Mesendoderm (in vitro differentiated cells): Measurements from ENCODE around the gene RPS15A.

Experiments used
- DNase-seq: peaks from one replicate; pipeline ENCODE4 v3.0.0; 2013
- H2AK5ac ChIP-seq: 2 replicates; pipeline ENCODE4 v1.6.1; 2013; ENCODE audit warnings: low read length, inconsistent platforms
- H2BK120ac ChIP-seq: 2 replicates; pipeline ENCODE4 v1.6.1; 2013; ENCODE audit warnings: low read depth, mild to moderate bottlenecking, low read length, moderate library complexity, mixed read lengths
- H2BK15ac ChIP-seq: replicated peaks from 2 replicates; pipeline ENCODE4 v1.6.1; 2013; ENCODE audit warnings: low read depth, mild to moderate bottlenecking, moderate library complexity
- H2BK5ac ChIP-seq: 2 replicates; pipeline ENCODE4 v1.6.1; 2013; ENCODE audit warnings: low read length, inconsistent platforms
- H3K18ac ChIP-seq: 2 replicates; pipeline ENCODE4 v1.6.1; 2013; ENCODE audit warnings: mild to moderate bottlenecking, low read length, mixed read lengths
- H3K23ac ChIP-seq: one replicate; pipeline ENCODE4 v1.6.1; 2013; ENCODE audit warnings: low read length
- H3K27ac ChIP-seq: 2 replicates; pipeline ENCODE4 v1.5.1; 2013; ENCODE audit warnings: low read depth, mild to moderate bottlenecking, inconsistent platforms, low read length, moderate library complexity
- H3K27me3 ChIP-seq: 2 replicates; pipeline ENCODE4 v1.6.1; 2013; ENCODE audit warnings: low read length, control low read depth, mild to moderate bottlenecking, inconsistent platforms; ENCODE audit not compliant: insufficient read depth, poor library complexity
- H3K36me3 ChIP-seq: 2 replicates; pipeline ENCODE4 v1.6.1; 2013; ENCODE audit warnings: low read length, inconsistent platforms; ENCODE audit not compliant: control insufficient read depth, insufficient read depth
- H3K4ac ChIP-seq: one replicate; pipeline ENCODE4 v1.6.1; 2013; ENCODE audit warnings: low read depth, mild to moderate bottlenecking, low read length, moderate library complexity
- H3K4me1 ChIP-seq: 2 replicates; pipeline ENCODE4 v1.6.1; 2013; ENCODE audit warnings: low read depth, low read length, inconsistent platforms; ENCODE audit not compliant: control insufficient read depth
- H3K4me2 ChIP-seq: 2 replicates; pipeline ENCODE4 v1.6.1; 2013; ENCODE audit warnings: low read length
- H3K4me3 ChIP-seq: 2 replicates; pipeline ENCODE4 v1.5.1; 2013; ENCODE audit warnings: mild to moderate bottlenecking, low read length
- H3K56ac ChIP-seq: one replicate; pipeline ENCODE4 v1.6.1; 2013; ENCODE audit warnings: low read length
- H3K79me1 ChIP-seq: 2 replicates; pipeline ENCODE4 v1.6.1; 2013; ENCODE audit warnings: low read length, inconsistent platforms
- H3K79me2 ChIP-seq: 2 replicates; pipeline ENCODE4 v1.6.1; 2013; ENCODE audit warnings: mild to moderate bottlenecking, low read length; ENCODE audit not compliant: control insufficient read depth, insufficient read depth
- H3K9ac ChIP-seq: 2 replicates; pipeline ENCODE4 v1.6.1; 2013; ENCODE audit warnings: low read length, inconsistent platforms
- H4K5ac ChIP-seq: one replicate; pipeline ENCODE4 v1.6.1; 2013; ENCODE audit warnings: low read length
- H4K8ac ChIP-seq: one replicate; pipeline ENCODE4 v1.6.1; 2013; ENCODE audit warnings: low read depth, mild to moderate bottlenecking, control low read depth, low read length, moderate library complexity
- WGBS: extraction: QIAGEN DNeasy Blood & Tissue Kit; methylation state at CpG from one replicate; pipeline ENCODE4 v1.1.7; 2013; ENCODE audit warnings: low lambda C conversion rate, missing lambda C conversion rate; ENCODE audit not compliant: insufficient coverage; ENCODE audit errors: extremely low coverage; 5-methylcytosine and 5-hydroxymethylcytosine counted together

The RPS15A gene

DNA sequence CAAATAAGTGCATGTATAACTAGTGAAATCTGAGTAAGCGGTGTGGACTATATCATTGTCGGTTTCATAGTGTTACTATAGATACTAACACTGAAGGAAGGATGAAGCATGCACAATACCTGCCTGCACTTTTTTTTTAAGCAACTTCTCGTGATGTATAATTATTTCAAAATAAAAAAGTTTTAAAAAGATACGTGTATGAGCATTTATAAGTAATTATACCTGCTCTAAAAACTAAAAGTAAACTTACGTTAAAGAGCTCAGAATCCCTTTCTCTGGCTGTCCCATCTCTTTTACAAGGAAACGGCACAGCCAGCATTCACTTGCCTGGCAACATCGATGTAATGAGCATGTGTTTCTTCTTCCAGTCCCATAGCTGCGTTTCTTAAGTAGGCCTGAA is 42.5 kb upstream of the RPS15A start:
- DNase-seq, result no peak
- Histone ChIP-seq H3K4me2 (no peak overlapping the region), H3K23ac (no peak overlapping the region), H4K5ac (no peak overlapping the region), H3K9ac (no peak overlapping the region), H4K8ac (no peak overlapping the region), H2BK15ac (no peak overlapping the region), H3K27me3 (no peaks in the 10 kb centered on the region), H2BK120ac (no peak overlapping the region), H3K36me3 (peaks cover 23% of the 10 kb centered on the region), H3K27ac (no peak overlapping the region), H3K79me2 (no peaks in the 10 kb centered on the region), H3K56ac (no peak overlapping the region), H3K4me1 (no peaks in the 10 kb centered on the region), H2AK5ac (no peak overlapping the region), H3K79me1 (no peaks in the 10 kb centered on the region), H3K18ac (no peak overlapping the region), H3K4me3 (no peak overlapping the region), H2BK5ac (no peak overlapping the region), H3K4ac (no peak overlapping the region)
- no CpG with 5 or more reads among the region's 8 CpGs for WGBS

DNA sequence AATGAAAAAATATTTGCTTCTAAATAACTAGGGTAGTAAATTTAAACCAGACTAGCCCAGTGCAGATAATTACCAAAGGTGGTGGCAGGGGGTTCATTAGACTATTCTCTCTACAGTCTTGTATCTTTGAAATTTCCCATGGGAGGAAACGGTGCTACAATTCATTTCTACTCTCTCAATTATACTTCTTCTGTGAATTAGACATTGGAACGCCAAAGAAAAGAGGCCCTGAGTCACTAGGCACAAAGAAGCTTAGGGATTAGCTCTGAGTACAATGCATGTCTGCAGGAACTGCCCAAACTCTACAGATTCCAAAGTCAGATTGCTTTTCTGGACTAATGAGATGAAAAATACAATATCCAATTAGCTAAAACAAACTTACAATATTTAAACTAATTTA is 41.9 kb upstream of the RPS15A start:
- H2BK5ac ChIP-seq, result no peak overlapping the region
- no peak overlapping the region for H2BK15ac ChIP-seq
- H3K18ac ChIP-seq, result no peak overlapping the region
- H3K4me3 ChIP-seq, result no peak overlapping the region
- no peaks in the 10 kb centered on the region for H3K79me2 ChIP-seq
- no peak overlapping the region for H3K56ac ChIP-seq
- no CpG with 5 or more reads among the region's 2 CpGs for WGBS
- H4K5ac ChIP-seq, result no peak overlapping the region
- no peak overlapping the region for H4K8ac ChIP-seq
- H2BK120ac ChIP-seq, result no peak overlapping the region
- no peaks in the 10 kb centered on the region for H3K79me1 ChIP-seq
- H3K27me3 ChIP-seq, result no peaks in the 10 kb centered on the region
- DNase-seq, result no peak
- no peak overlapping the region for H2AK5ac ChIP-seq
- no peak overlapping the region for H3K4ac ChIP-seq
- H3K23ac ChIP-seq, result no peak overlapping the region
- no peak overlapping the region for H3K4me2 ChIP-seq
- no peak overlapping the region for H3K27ac ChIP-seq
- no peaks in the 10 kb centered on the region for H3K4me1 ChIP-seq
- H3K36me3 ChIP-seq, result peaks cover 18% of the 10 kb centered on the region
- no peak overlapping the region for H3K9ac ChIP-seq

DNA sequence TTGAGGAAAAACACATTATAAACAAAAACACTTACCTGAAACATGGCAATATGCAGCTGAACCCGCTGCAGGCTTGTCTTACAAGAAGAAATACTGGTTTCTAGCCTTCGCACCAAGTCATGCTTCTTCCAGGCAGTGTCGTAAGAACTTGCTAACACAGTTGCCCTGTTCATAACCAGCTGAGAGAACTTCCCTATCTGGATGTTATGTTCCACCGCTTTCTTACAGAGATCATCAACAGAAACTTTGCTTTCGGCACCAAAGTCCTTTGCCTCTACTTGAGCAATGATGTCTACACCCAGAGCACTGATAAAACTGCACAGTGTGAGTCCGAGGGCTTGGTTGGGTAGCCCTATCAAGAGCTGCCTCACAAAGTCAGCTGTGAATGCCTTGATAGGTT is 39.1 kb upstream of the RPS15A start:
- no peaks in the 10 kb centered on the region for H3K79me1 ChIP-seq
- H4K8ac ChIP-seq, result no peak overlapping the region
- H3K27me3 ChIP-seq, result no peaks in the 10 kb centered on the region
- no peak overlapping the region for H2BK120ac ChIP-seq
- H3K4me3 ChIP-seq, result no peak overlapping the region
- H2AK5ac ChIP-seq, result no peak overlapping the region
- WGBS, result no CpG with 5 or more reads among the region's 6 CpGs
- DNase-seq, result no peak
- no peak overlapping the region for H3K18ac ChIP-seq
- no peak overlapping the region for H3K4ac ChIP-seq
- H3K56ac ChIP-seq, result no peak overlapping the region
- H2BK5ac ChIP-seq, result no peak overlapping the region
- H3K9ac ChIP-seq, result no peak overlapping the region
- no peak overlapping the region for H4K5ac ChIP-seq
- no peak overlapping the region for H3K4me2 ChIP-seq
- H3K23ac ChIP-seq, result no peak overlapping the region
- no peak overlapping the region for H2BK15ac ChIP-seq
- H3K4me1 ChIP-seq, result no peaks in the 10 kb centered on the region
- H3K79me2 ChIP-seq, result no peaks in the 10 kb centered on the region
- H3K36me3 ChIP-seq, result peaks cover 8% of the 10 kb centered on the region
- no peak overlapping the region for H3K27ac ChIP-seq

DNA sequence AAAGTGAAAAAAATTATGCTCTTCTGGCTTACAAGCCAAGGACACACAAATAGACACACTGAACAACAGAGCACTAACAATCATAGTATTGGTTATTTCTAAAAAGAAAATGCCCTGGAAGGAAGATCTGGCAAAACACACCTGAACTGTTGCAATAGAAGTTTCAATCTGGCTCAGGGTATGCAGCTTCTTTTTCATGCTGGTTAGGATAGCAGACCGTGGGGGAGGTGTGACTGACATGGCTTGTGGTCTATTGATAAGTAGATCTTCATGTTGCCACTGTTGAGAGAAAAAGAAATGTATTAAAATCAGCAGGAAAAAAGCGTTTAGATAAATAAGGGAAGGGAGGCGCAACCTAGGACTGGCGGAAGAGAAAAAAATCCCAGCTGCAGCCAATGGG is 37.8 kb upstream of the RPS15A start:
- Histone ChIP-seq H2BK5ac (no peak overlapping the region), H3K27ac (no peak overlapping the region), H3K79me2 (no peaks in the 10 kb centered on the region), H3K36me3 (peaks cover 6% of the 10 kb centered on the region), H3K9ac (no peak overlapping the region), H2BK120ac (no peak overlapping the region), H3K18ac (no peak overlapping the region), H3K4me1 (no peaks in the 10 kb centered on the region), H3K4me2 (no peak overlapping the region), H3K4ac (no peak overlapping the region), H3K56ac (no peak overlapping the region), H4K5ac (no peak overlapping the region), H2AK5ac (no peak overlapping the region), H3K4me3 (no peak overlapping the region), H3K79me1 (no peaks in the 10 kb centered on the region), H3K27me3 (no peaks in the 10 kb centered on the region), H4K8ac (no peak overlapping the region), H3K23ac (no peak overlapping the region), H2BK15ac (no peak overlapping the region)
- DNase-seq, result peak; percentile 19
- no CpG with 5 or more reads among the region's 4 CpGs for WGBS

DNA sequence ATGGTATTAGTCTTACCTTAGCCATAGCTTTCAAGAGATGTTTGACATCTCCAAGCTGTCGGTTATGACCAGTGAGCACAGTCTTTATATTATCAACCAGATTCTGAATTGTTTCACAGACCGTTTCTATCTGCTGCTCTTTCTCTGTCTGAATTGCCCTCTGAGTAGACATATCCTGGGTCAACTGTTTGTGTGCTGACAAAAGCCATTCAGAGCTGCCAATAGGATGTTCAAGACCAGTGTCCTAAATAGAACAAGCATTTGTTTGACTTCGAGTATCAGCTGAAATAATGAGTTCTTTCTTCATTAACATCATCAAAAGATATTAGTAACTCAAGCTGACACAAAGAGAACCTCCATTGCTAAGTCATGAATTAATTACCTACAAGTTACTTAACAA is 26.2 kb upstream of the RPS15A start:
- H3K4me2 ChIP-seq, result no peak overlapping the region
- H3K4ac ChIP-seq, result no peak overlapping the region
- H3K56ac ChIP-seq, result no peak overlapping the region
- no peak overlapping the region for H3K27ac ChIP-seq
- H4K8ac ChIP-seq, result no peak overlapping the region
- H3K23ac ChIP-seq, result no peak overlapping the region
- WGBS, result no CpG with 5 or more reads among the region's 3 CpGs
- H3K36me3 ChIP-seq, result peaks cover 14% of the 10 kb centered on the region
- H3K4me3 ChIP-seq, result no peak overlapping the region
- no peaks in the 10 kb centered on the region for H3K4me1 ChIP-seq
- H3K79me1 ChIP-seq, result no peaks in the 10 kb centered on the region
- H4K5ac ChIP-seq, result no peak overlapping the region
- no peak overlapping the region for H3K9ac ChIP-seq
- no peak overlapping the region for H2AK5ac ChIP-seq
- H3K18ac ChIP-seq, result no peak overlapping the region
- H3K79me2 ChIP-seq, result no peaks in the 10 kb centered on the region
- no peak overlapping the region for H2BK5ac ChIP-seq
- H2BK15ac ChIP-seq, result no peak overlapping the region
- H2BK120ac ChIP-seq, result no peak overlapping the region
- no peaks in the 10 kb centered on the region for H3K27me3 ChIP-seq
- DNase-seq, result no peak

DNA sequence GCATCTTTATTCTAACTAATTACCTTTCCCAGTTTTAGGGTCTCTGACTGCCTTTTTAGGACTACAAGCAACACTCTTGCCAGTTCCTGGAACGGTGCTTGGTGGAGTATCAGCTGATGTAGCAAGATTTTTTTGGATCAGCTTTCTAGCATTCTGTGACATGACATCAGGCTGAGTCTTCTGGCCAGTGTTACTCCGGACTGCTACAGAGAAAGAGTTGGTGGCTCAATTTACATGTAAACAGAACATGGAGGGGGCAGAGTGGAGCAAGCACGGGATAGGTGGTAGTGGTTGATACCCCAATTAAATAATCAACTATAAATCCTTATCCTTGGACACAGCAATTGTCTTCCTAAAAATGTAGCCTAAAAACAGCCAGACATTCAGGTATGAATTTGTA is 21.8 kb upstream of the RPS15A start:
- peaks cover 20% of the 10 kb centered on the region for H3K36me3 ChIP-seq
- no peak overlapping the region for H4K5ac ChIP-seq
- no peak overlapping the region for H4K8ac ChIP-seq
- no peak overlapping the region for H2BK5ac ChIP-seq
- H3K18ac ChIP-seq, result no peak overlapping the region
- no peak overlapping the region for H3K9ac ChIP-seq
- H2BK15ac ChIP-seq, result no peak overlapping the region
- H3K27ac ChIP-seq, result no peak overlapping the region
- no peaks in the 10 kb centered on the region for H3K79me2 ChIP-seq
- no peak overlapping the region for H2AK5ac ChIP-seq
- H2BK120ac ChIP-seq, result no peak overlapping the region
- no peaks in the 10 kb centered on the region for H3K27me3 ChIP-seq
- H3K4me1 ChIP-seq, result peaks cover 4% of the 10 kb centered on the region
- no peak overlapping the region for H3K4ac ChIP-seq
- WGBS, result no CpG with 5 or more reads among the region's 3 CpGs
- H3K79me1 ChIP-seq, result peaks cover 2% of the 10 kb centered on the region
- H3K23ac ChIP-seq, result no peak overlapping the region
- no peak overlapping the region for H3K4me2 ChIP-seq
- H3K4me3 ChIP-seq, result no peak overlapping the region
- DNase-seq, result no peak
- H3K56ac ChIP-seq, result no peak overlapping the region
